GM12872 (cell line): ENCODE data around the gene RLBP1.

ENCODE experiments used
- CTCF ChIP-seq: IDR thresholded peaks from 3 replicates; pipeline ENCODE4 v1.5.1; 2011; ENCODE audit warnings: low read depth, mild to moderate bottlenecking, low read length, moderate library complexity; ENCODE audit not compliant: insufficient read depth

The RLBP1 gene

GRCh38 chr15:89230277-89230676 lies 8.9 kb upstream of the RLBP1 start:
- no peak for TF ChIP-seq CTCF

GRCh38 chr15:89227425-89227824 lies 6.0 kb upstream of the RLBP1 start:
- TF ChIP-seq CTCF = no peak

GRCh38 chr15:89226359-89227221 lies 5.2 kb upstream of the RLBP1 start:
- TF ChIP-seq CTCF = no peak

- TF ChIP-seq CTCF = no peak
Observed at GRCh38 chr15:89225588-89225987, 4.2 kb upstream of the RLBP1 start.

GRCh38 chr15:89218531-89218930 lies 2.8 kb downstream of the RLBP1 start:
- no peak for TF ChIP-seq CTCF

- no peak for TF ChIP-seq CTCF
Observed at GRCh38 chr15:89217686-89218376, 3.5 kb downstream of the RLBP1 start.

GRCh38 chr15:89217031-89217430 lies 4.3 kb downstream of the RLBP1 start:
- TF ChIP-seq CTCF = no peak
